CD4-positive, alpha-beta T cell treated with Interleukin-21 for 1 hour (primary cell): ENCODE results near the gene PRKG1.

Experiments
- DNase-seq: peaks from one replicate; pipeline ENCODE4 v3.0.0-alpha.2; 2020

The PRKG1 gene

DNA sequence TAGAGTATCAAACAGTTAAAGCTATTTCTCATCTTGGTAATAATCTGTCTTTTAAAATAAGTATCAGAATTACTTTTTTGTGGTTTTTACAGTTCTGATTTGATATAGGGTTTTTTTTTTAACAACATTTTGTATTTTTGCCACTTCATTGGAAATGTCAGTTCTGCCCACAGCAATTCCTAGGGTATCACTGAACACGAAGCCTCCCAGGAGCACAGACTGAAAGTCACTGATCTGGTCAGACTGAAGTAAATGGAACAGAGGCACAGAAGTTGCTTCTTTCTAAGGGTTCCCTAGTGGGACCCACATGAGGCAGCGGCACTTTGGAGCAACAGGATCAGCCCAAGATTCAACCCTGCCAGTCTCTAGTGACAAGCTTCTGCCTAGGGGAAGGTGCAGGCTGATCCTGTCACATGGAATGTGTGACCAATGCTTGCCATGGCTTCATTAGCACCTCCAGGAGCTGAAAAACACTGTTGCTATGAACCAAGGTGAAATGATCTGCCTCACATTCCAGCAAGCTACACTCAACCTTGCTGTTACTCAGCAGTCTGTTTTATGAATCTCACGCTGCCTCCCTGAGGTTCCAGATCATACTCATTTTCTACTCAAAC, 898.6 kb downstream of the PRKG1 start:
- no peak for DNase-seq

DNA sequence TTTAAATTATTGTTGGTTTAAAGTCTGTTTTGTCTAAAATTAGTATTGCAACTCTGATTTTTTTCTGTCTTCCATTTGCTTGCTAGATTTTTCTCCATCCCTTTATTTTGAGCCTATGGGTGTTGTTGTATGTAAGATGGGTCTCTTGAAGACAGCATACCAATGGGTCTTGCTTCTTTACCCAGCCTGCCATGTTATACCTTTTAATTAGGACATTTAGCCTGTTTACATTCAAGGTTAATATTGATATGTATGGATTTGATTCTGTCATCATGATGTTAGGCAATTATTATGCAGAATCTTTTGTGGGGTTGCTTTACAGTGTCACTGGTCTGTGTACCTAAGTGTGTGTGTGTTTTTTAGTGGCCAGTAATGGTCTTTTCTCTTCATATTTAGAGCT, 906.5 kb downstream of the PRKG1 start:
- no peak for DNase-seq

DNA sequence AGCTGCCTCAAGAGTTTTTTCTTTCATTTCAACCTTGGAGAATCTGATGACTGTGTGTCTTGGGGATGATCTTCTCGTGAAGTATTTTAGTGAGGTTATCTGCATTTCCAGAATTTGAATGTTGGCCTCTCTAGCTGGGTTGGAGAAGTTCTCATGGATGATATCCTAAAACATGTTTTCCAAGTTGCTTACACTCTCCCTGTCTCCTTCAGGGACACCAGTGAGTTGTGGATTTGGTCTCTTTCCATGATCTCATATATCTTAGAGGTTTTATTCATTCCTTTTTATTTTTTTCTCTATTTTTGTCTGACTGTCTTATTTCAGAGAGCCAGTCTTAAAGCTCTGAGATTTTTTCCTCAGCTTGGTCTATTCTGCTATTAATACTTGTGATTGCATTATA, 907.4 kb downstream of the PRKG1 start:
- no peak for DNase-seq

DNA sequence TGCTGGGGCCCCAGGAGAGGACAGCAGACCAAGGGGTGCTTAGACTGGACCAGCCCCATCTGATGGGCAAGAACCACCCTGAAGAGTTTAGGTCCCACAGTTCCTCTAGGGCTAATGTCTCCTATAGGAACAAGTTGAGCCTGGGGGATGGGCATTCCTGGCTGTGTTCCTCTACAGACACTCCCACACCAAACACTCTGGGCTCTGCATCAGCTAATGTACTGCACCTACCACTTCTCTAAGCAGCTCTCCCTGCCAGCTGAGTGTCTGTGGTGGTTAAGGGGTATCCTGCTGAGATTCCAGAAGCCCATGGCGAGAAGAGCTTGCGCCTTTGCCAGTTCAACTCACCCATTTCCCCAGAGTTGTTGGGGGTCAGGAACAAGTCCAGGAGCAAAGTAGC, 909.2 kb downstream of the PRKG1 start:
- DNase-seq: no peak

DNA sequence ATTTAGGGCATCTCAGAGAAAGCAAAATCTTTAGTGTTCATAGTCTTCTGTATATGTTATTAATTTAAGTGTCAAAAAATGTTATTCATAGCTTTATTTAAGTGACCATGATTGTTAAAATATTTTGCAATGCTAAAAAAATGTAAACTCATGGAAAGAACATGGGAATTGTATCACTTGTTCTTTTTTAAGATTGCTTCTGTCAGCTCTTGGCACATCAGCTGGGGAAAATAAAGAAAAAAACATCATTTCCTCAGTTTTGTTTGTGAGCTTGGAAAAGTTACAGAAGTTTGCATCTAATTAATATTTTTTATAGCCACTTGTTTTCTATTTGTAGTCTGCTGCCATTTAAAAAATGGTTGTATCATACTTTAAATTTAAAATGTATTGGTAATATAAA, 911.0 kb downstream of the PRKG1 start:
- no peak for DNase-seq

DNA sequence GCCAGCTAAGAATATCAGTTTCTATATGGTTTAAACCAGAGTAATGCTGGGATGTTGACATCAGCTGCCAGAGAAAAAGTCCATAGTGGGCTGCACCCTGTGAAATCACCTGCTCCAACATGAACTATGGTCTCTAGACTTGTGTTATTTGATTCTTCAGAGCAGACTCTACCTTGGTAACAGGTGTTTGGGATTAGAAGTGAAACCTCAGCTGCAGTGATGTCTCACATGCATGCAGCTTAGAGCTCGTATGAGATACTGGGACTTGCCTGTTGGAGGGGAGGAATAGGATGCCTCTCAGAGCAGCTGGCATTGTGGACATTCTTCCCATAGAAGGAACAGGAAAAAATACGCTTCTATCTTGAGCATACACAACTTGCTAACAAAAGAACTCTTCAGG, 912.2 kb downstream of the PRKG1 start:
- DNase-seq: no peak

DNA sequence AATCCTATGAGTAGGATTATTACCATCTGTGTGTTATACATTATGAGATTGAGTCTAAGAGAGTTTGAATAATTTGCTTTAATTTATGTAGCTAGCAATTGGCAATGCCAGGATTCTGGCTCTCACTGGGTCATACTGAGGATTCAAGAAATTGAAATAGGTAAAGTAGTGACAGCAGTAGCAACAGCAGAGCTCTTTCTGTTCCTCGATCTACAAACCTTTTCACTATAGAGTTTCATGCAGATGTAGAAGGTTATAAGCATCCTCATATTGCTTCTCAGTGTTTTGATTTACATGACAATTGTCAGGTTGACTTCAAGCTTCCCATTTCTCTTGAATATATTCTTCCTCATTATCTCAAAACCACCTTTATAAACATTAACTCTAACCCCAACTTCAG, 919.2 kb downstream of the PRKG1 start:
- no peak for DNase-seq

DNA sequence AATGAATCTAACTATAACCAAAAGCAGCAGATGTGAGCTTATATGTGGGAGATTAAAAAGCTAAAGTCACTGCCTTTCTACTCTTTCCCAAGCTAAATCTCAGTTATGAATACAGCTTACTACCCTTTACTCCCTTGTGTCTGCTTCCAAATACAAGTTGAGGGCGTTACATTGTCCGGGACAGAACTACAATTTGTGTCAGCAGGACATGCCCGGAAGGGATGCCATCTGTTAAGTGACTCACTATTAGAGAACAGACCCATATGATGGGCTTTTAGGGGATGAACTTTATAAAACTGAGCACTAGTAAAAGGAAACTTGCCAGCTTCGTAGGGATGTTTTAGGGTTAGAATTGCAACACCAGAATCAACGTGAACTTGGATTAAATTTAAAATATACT, 924.8 kb downstream of the PRKG1 start:
- no peak for DNase-seq

DNA sequence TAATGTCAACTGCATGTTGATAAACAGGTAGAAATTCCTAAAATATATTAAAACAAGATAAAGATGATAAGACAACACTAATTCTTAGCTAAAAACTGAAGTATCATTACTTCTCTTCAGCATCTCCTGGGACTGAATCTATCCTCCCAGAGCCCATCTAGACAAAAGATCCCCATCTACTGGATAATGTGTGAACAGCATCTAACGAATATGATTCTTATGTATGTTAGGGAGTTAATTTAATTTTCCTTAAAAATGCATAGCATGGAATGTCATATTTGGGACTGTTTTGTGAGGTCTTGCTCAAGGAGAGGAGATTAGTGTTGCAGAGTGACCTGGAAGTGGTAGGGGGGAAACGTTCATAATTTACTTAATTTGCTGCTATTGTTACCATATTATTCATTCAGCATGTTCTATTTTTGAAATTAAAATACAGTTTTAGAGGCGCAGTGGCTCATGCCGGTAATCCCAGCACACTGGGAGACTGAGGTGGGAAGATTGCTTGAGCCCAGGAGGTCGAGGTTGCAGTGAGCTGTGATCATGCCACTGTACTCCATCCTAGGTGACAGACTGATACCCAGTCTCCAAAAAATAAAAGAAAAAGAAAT, 930.2 kb downstream of the PRKG1 start:
- DNase-seq: no peak

DNA sequence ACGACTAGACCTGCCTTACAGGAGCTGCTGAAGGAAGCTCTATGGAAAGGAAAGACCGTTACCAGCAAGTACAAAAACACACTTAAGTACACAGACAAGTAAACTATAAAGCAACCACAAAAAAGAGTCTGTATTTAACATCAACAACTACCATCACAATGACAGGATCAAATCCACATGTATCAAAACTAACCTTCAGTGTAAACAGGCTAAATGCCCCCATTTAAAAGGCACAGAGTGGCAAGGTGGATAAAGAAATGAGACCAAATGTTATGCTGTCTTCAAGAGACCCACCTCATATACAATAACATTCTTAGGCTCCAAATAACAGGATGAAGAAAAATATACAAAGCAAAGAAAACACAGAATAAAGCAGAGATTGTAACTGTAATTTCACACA, 932.8 kb downstream of the PRKG1 start:
- no peak for DNase-seq

DNA sequence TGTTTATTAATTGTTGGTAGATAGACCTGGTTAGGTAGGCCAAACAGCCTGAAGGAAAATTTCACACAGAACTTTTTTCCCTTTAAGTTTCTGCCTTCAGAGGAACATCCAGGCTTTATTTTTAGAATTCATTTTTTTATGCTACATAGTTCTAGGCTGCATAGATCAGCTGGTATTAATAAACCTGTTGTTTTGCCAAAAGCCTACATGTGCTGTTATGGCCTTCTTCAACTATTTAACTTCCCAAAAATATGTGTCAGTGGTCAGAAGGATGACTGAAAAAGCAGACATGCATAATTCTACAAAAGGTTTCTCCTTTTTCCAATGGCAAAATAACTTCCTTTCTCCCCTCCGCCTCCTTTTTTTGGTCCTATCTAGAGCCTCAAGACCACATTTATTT, 936.8 kb downstream of the PRKG1 start:
- DNase-seq: no peak

DNA sequence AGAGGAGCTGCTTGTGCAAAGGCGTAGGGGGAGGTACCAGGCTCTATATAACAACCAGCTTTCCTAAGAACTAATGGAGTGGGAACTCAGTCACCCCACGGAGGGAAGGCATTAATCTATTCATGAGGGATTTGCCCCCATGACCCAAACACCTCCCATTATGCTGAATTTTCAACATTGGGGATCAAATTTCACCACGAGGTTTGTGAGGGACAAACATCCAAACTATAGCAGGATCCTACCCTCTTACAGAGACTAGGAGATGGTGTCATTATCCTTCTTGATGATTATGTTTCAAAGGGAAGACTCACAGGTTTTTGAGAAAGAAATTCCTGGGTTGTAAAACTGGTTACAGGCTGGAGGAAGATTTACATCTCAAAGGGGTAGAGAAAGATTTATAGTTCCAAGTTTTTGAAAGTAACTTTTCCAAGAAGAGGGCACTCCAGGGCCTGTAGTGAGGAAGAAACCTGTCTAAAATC, 944.8 kb downstream of the PRKG1 start:
- no peak for DNase-seq

DNA sequence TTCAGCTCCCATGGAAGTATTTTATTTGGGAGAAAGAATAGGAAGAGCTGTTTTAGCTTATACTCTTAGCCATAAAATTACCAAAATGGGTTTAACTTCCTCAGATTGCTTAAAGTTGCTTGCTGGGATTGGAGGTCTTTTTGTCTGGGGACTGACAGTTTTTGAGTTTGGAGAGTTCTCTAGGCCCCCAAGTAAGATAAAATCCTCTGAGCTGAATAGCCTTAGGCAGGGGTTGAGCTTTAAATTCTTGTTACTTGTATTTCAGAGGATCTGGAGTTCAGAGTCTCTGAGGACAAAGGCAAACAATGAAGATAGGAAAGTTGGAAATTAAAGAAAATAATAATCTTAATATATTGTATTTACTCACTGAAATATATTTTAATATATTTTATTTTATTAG, 945.4 kb downstream of the PRKG1 start:
- no peak for DNase-seq

DNA sequence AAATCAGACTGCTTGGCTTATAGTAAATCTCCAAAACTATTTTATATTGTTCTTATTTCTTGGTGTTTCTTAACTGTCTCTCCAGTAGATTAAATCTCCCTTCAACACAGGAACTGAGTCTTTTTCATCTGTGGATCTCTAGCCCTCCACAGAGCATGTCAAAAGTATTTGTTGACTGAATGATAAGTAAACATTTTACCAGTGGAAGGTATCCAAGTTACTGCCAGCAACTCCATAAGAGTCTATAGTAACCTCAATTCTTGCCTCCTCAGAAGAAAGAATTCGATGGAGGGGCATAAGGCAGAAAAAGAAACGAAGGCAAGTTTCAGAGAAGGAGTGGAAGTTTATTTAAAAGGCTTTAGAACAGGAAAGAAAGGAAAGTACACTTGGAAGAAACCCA, 945.9 kb downstream of the PRKG1 start:
- DNase-seq: no peak

DNA sequence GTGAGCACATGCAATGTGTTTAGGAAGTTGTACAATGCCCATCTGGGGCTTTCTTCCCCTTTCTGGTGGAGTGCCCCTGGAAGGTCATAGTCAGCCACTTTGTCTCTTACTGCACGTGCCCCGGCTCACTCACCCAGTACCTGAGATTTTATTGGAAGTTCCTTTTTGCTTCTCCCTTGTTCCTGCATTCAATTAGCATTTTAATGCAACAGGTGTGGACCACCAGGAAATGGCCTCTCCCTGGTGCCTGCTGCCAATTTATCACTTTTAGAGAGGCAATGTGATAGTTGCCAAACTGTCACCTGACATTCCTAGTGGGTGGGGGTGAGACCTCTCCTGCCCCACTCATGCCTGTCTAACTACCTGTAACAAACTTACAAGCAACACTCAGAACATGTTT, 946.4 kb downstream of the PRKG1 start:
- no peak for DNase-seq

DNA sequence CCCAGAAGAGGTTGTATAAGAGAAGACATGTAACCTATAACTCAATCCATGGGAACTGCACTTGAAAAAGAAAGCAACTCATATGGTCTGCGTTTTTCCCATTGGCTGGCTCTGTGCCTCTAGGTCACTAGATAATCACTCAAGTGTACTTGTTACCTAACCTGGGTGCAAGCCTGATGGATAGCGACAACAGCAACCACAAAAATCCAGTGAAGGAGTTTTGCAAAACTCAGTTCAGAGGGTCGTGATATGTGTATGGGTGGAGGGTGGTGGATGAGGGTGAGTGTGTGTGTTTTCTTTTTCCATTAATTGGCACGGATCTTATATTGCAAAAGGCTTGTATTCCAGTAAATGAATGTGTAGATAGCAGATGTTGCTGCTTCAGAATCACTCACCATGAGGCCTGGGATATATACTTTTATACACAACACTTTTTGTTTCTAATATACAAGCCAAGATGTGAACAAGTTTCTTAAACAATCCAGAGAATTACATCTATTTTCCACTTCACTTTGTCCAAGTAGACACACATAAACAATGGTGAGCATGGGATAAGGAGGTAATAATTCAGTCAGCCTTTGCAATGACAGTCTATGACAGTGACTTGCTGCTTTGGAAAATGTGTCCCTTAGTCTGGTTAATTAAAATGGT, 952.9 kb downstream of the PRKG1 start:
- DNase-seq: no peak

DNA sequence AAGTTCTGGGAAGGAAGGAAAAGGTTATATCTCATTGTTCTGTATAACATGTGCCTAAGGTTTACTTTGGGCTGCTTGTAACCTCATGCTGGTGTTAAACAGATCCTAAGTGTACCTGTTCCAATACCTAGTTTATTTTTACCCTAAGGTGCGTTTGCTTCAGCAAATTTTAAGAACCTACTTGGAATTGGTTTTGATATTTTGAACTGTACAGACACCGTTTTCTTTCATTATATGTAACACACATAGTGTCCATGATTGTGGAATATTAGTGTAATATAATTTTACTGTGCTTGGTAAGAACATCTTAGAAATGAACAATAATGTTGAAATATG, 954.2 kb downstream of the PRKG1 start:
- no peak for DNase-seq

DNA sequence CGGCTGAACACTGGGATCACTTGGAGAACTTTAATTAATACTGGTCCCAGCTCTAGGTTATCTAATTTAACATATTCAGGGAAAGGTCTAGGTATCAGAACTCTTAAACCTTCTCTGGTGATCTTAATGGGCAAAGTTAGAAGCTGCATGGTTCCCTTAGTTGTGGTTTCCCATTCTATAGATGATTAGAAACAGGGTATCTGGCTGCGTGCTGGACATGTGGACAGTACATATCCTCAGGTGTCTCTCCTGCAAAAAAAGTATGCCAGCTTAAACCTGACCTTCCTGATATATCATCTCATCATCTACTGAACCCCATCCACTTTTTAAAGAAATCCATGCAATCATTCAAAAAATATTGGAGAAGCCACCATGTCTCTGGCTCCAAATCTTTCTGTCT, 955.3 kb downstream of the PRKG1 start:
- DNase-seq: no peak

DNA sequence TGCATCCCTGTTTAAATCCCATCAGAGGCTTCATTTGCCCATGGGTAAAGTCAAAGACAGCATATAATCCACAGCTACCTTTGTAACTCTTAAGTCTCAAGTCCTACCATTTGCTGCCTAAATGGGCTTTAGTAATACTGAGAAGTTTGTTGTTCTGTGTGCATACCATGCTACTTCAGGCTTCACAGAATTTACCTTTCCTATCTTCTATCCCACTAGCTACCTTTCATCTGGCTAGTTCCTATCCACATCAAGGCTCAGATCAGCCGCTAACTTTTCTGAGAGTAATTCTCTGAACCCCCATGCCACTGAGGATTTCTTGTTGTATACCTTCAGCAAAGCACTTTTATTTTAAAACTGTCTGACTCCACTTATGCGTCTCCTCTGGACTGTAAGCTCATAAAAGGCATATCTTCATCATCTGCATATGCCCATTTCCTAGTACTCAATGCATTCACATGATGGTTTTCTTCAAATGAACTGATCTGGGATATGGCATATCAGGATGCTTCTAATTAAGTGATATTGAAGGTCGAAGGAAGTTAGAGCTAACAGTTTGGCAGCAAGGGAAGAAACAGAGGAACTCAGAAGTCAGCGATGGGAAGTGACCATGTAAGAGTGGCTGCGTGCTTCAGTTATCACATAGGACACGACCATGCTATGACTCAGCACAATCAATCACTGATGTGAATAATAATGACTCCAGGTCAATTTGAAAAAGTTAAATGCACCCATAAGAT, 955.9 kb downstream of the PRKG1 start:
- DNase-seq: no peak

DNA sequence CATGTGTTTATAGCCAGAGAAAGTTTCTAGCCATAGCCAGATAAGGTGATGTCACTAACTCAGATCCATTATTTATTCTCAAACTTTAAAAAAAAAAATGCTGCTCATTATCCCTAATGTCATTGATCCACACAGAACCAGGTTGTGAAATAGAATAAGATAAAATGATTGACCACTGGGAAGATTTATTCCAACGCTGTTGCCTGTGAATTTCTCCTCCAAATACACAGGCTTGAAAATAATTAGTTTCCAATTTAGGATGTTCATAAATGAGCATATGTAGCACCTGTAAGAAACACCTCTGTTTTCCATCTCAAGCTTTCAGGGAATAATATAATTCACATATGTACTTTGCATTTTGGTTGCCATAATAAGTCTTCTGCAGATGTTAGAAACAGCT, 956.7 kb downstream of the PRKG1 start:
- no peak for DNase-seq

DNA sequence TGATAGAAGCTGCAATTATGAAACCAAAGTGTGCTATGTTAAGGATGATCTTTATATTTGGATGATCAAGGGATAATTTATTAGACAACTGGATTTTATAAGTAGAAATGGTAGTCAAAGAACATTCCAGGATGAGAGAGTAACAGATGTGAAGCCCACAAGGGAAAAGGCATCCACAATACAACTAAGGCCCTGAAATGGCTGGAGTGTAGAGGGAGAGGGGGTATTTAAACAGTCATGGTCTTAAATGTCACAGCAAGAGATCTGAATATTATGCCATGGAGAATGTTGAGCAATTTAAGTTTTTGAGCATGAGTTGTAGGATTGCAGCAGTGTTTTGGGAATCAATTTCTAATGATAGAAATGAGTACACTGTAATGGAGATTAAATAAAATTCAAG, 957.5 kb downstream of the PRKG1 start:
- DNase-seq: no peak

DNA sequence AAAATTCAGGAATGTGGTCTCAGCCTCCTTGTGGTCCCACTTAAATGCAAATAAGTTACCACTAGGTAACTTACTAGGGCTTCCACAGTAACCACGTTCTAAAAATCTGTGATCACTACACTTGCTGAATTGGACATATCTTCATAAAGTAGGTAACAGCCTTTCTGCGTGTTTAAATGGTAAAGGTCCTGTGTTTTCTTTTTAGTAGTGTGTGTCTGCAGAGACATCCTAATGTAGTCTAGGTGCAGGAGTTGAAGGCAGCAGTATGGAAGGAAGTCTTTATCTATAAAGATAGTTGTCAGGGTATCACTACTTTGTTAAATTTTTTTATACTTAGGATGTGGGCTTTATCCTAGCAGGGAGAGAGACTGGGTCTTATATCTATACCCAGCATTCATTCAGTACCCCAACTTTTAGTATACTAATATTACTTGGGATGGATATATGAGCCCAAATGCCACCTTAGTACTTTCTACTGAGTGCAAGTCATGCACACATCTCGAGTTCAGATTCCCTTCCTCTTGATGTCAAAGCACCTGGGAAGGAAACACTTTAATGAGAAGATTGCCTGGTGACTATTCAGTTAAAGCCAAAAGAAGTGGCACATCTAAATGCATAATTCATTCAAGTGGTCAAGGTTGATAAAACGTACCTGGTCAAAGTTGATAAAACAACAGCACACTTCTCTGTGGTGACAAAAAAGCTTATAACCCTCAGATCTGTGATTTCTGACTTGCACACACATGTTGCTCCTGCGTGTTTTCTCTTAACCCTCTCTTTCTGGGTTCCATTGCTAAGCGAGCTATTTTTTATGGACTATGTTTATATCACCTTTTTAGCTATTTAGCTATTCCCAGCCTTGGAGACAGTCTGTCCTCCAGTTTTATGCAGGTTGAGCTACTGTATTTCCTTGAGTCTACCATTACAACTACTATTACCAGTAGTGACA, 958.7 kb downstream of the PRKG1 start:
- DNase-seq: no peak
